Islet of Langerhans (tissue), 1 donor: Measurements from ENCODE around the gene EFCAB14.
"Not testable (repeated sequence)": the region's sequence is repeated elsewhere in the genome, so short reads cannot be mapped to it uniquely, and the experiment has no call there.

ENCODE experiments used
- FAIRE-seq: peaks from one replicate; lab custom pipeline; 2011; peaks lifted over from hg19 to GRCh38; lab: Jason Lieb, UNC

EFCAB14 gene

GRCh38 chr1:46652321-46653100 is 66.4 kb downstream of the EFCAB14 start:
- FAIRE-seq = no peak

GRCh38 chr1:46651152-46651551 is 67.8 kb downstream of the EFCAB14 start:
- not testable (repeated sequence) for FAIRE-seq

DNA sequence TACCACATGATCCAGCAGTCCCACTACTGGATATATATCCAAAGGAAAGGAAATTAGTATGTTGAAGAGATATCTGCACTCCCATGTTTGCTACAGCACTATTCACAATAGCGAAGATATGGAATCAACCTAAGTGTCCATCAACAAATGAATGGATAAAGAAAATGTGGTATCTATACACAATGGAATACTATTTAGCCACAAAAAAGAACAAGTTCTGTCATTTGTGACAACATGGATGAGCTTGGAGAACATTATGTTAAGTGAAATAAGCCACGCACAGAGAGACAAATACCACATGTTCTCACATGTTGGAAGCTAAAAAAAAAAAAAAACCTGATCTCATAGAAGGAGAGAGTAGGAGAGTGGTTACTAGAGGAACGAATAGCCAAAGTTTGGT is 68.4 kb downstream of the EFCAB14 start:
- no peak for FAIRE-seq

DNA sequence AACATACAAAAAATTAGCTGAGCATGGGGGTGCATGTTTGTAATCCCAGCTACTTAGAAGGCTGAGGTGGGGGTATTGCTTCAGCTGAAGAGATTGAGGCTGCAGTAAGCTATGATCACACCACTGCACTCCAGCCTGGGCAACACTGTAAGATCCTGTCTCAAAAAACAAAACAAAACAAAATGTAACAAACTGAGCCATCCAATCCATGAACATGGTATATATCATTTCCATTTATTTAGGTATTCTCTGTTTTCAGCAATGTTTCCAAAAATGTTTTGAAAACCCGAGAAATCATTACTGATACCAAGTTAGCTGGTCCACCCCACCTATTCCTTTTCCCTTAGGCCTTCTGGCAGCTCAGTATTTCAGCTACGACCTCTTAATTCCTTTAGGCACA is 69.2 kb downstream of the EFCAB14 start:
- no peak for FAIRE-seq

- FAIRE-seq = no peak
Observed at GRCh38 chr1:46647611-46648010, 71.3 kb downstream of the EFCAB14 start.

- no peak for FAIRE-seq
Observed at GRCh38 chr1:46646844-46647243, 72.1 kb downstream of the EFCAB14 start.

GRCh38 chr1:46646331-46646730 is 72.6 kb downstream of the EFCAB14 start:
- no peak for FAIRE-seq

GRCh38 chr1:46645815-46646214 is 73.1 kb downstream of the EFCAB14 start:
- no peak for FAIRE-seq

- peak; percentile 89 for FAIRE-seq
Observed at GRCh38 chr1:46643368-46643775, 75.5 kb downstream of the EFCAB14 start.

GRCh38 chr1:46642115-46642680 is 76.7 kb downstream of the EFCAB14 start:
- FAIRE-seq = no peak

DNA sequence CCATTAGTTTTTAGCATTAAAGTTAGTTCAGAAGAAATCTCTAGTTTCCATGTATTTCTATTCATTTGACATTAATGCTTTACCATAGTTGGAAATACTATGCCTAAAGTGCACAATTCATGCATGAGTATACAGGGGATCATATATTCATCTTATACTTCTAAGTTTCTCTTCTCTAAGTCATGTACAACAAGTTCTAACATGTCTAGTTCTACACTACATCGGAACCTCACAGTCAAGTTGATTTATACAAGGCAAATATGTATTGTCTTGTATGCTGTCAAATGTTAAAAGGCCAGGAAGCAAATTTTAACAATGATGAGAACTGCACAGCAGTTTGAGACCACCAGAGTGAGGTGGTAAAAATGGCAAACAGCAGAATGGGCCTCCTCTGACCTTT is 79.4 kb downstream of the EFCAB14 start:
- no peak for FAIRE-seq

GRCh38 chr1:46638921-46639320 is 80.0 kb downstream of the EFCAB14 start:
- no peak for FAIRE-seq

DNA sequence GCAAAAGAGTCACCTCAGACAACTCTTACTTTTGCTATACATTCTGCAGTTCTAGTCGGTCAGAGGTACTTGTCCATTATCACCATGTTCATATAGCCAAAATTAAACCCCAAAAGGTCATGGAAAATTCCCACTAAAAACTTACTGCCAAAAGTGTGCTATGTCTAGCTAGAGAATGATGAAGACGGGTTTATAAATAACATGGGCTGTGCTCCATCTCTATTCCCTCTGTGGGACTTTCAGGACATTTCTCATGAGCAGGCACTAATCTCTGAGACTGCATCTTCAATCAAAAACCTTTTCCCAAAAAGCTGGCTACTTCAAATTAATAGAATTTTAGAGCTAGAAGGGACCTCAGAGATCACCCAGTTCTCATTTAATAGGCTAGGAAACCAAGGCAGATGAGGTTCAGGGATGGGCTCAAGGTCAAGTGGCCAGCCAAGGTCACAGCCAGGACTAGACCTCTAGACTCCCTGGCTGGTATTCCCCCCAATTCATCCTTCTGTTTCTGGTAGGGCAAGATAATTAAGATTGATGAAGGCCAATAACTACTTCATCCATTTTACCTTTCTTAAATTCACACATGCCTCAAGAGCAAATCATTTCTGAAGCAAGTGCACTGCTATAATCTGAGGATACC is 81.3 kb downstream of the EFCAB14 start:
- FAIRE-seq = no peak

DNA sequence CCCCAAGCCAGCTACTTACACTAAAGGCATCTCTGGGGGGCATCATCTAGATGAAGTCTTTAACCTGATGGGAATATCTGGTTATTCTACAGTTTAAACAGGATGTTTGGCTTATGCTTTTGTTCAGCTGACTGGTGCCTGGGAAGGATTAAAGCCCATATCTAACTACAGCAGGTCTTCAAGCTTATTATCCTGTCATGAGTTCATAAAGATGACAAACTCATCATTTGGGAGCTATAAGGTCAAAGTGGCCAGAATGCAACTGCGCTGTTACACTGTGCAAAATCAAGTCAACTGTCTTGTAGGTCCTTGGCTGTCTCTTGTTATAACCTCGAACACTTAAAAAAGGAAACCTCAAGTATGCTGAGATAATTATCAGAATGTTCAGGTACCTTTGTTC is 83.7 kb downstream of the EFCAB14 start:
- FAIRE-seq = no peak

DNA sequence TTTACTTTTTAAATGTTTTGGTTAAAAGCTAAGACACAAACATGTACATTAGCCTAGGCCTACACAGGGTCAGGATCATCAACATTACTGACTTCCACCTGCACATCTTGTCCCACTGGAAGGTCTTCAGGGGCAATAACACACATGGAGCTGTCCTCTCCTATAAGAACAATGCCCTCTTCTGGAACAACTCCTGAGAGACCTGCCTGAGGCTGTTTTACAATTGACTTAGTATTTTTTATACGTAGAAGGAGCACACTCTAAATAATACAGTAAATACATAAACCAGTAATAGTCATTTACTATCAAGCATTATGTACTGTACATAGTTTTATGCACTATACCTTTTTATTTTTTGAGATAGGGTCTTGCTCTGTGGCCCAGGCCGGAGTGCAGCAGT is 88.2 kb downstream of the EFCAB14 start:
- no peak for FAIRE-seq
